Ovary (tissue), 9 donors: ENCODE results near the gene LPCAT3. TPM values are rescaled to one million over a fixed set of nuclear protein-coding genes. Genes with fewer than 3 reads are reported as not detected.
A peak's percentile ranks its signal among the peaks of the same experiment; 100 is the strongest.
"Not testable (repeated sequence)": the region's sequence is repeated elsewhere in the genome, so short reads cannot be mapped to it uniquely, and the experiment has no call there.

ENCODE experiments used
- DNase-seq, 5 donors: peaks; one replicate each; pipeline ENCODE4 v3.0.0-alpha.2; 2019 to 2020
- H3K27ac ChIP-seq, 2 donors: fragments of 200-600 bp; one replicate each; pipeline versions ENCODE4 v1.5.1 to v1.8.0; 2019 to 2022
- H3K27me3 ChIP-seq: fragments of 200-600 bp; one replicate; pipeline ENCODE4 v1.8.0; 2022
- H3K36me3 ChIP-seq: fragments of 200-600 bp; sonication (generic); one replicate; pipeline ENCODE4 v1.5.1; 2019
- H3K4me1 ChIP-seq: one replicate; pipeline ENCODE4 v1.8.1; 2013; ENCODE audit warnings: mild to moderate bottlenecking, moderate library complexity; ENCODE audit not compliant: insufficient read depth
- H3K4me3 ChIP-seq: fragments of 200-600 bp; sonication (generic); one replicate; pipeline ENCODE4 v1.5.1; 2017
- H3K9me3 ChIP-seq, 2 donors: fragments of 200-600 bp in 1 of 2; sonication (generic) in 1 of 2; one replicate each; pipeline versions ENCODE4 v1.5.1 to v1.8.1; 2013 to 2019; ENCODE audit warnings: mild to moderate bottlenecking in 1 of 2, moderate library complexity in 1 of 2
- EP300 ChIP-seq: sonication (generic); formaldehyde crosslinking; IDR thresholded peaks from one replicate; pipeline ENCODE4 v1.6.1; 2017; ENCODE audit warnings: antibody characterized with exemption
- POLR2A ChIP-seq: fragments of 450-650 bp; IDR thresholded peaks from one replicate; pipeline ENCODE4 v1.6.1; 2017; ENCODE audit warnings: antibody characterized with exemption, mild to moderate bottlenecking, moderate library complexity
- WGBS, 3 donors: extraction: QIAGEN DNeasy Blood & Tissue Kit in 1 of 3; methylation state at CpG; one replicate each; pipeline versions ENCODE4 v1.1.5 to v1.1.7; 2013 to 2017; 5-methylcytosine and 5-hydroxymethylcytosine counted together
- intact Hi-C, 4 donors: fragments of 100-400 bp; cut with DNase I; formaldehyde crosslinking; loops; one replicate each; pipeline versions ENCODE4 v1.11.0 to v1.15.1; 2022 to 2023
- polyA plus RNA-seq, 2 donors: library from polyadenylated mRNA; stranded (reverse); fragments of 200-250 nt in 1 of 2; fragments of 350-450 nt in 1 of 2; fragmentation: Illumina TruSeq in 1 of 2; extraction: RNeasy Lipid Tissue Mini Kit (QIAGEN cat#74804) in 1 of 2; gene quantifications; one replicate each; pipeline ENCODE4 v1.2.3, GENCODE V29; 2013 to 2014
- total RNA-seq, 7 donors: library from RNA; depleted of rRNA in 2 of 7; stranded (reverse); fragments of >200 nt in 2 of 7; fragmentation: NEBNext Ultra II Directional in 3 of 7; extraction: Animal tissue kit (Norgen Biotek cat#: 25700) in 3 of 7; gene quantifications; one replicate each; pipeline versions ENCODE4 v1.1.0 to v1.2.4, GENCODE V29; 2016 to 2023
- TF ChIP-seq, protein P1 (sequence below), 3 donors: fragments of 450-650 bp in 2 of 3; fragments of 200-600 bp in 1 of 3; IDR thresholded peaks; one replicate each; pipeline versions ENCODE4 v1.5.1 to v1.8.0; 2016 to 2022; ENCODE audit warnings: antibody characterized with exemption in 3 of 3, mild to moderate bottlenecking in 1 of 3
- donor health status: DM: no; HTN: no; CAD: no; lungs with moderate emphysema.
- donor health status: DM: no; HTN: no; CAD: no.
- donor health status: Bipolar disorder and iron deficiency.
- donor health status: DM: yes; HTN: yes; CAD: no.
- donor health status: DM: no; HTN: no; CAD: no.
- donor health status: DM: yes; HTN: yes; CAD: no.

Gene LPCAT3
- total and polyA plus RNA-seq, 9 donors, result 15.5 to 51.2 (median 39.5) TPM

- intact Hi-C loops, result loop anchor here in 1 of 4 donors (5.0 kb wide), 1 partner anchor 95 kb away; no protein-coding TSS in a partner anchor
- 75 to 82% (median 78%) methylated on average over 6 of the region's 6 CpGs for WGBS, 3 donors
- Histone ChIP-seq H3K4me3 (no peak overlapping the region), H3K9me3 (no peaks in the 10 kb centered on the region), H3K4me1 (peaks cover 2% of the 10 kb centered on the region), H3K27ac (peak overlapping the region in 1 of 2 donors; percentile 85), H3K27me3 (no peaks in the 10 kb centered on the region), H3K36me3 (no peaks in the 10 kb centered on the region)
- DNase-seq, result no peak
- TF ChIP-seq, protein P1, sequence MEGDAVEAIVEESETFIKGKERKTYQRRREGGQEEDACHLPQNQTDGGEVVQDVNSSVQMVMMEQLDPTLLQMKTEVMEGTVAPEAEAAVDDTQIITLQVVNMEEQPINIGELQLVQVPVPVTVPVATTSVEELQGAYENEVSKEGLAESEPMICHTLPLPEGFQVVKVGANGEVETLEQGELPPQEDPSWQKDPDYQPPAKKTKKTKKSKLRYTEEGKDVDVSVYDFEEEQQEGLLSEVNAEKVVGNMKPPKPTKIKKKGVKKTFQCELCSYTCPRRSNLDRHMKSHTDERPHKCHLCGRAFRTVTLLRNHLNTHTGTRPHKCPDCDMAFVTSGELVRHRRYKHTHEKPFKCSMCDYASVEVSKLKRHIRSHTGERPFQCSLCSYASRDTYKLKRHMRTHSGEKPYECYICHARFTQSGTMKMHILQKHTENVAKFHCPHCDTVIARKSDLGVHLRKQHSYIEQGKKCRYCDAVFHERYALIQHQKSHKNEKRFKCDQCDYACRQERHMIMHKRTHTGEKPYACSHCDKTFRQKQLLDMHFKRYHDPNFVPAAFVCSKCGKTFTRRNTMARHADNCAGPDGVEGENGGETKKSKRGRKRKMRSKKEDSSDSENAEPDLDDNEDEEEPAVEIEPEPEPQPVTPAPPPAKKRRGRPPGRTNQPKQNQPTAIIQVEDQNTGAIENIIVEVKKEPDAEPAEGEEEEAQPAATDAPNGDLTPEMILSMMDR (IDR thresholded peaks at IDR 0.05), result no peak
- TF ChIP-seq EP300 (no peak), POLR2A (no peak)
Observed at GRCh38 chr12:7016958-7017571, 1.2 kb downstream of the LPCAT3 start.

GRCh38 chr12:7015555-7016370, 2.5 kb downstream of the LPCAT3 start:
- H3K36me3 ChIP-seq, result no peaks in the 10 kb centered on the region
- H3K4me1 ChIP-seq, result peaks cover 2% of the 10 kb centered on the region
- H3K27me3 ChIP-seq, result no peaks in the 10 kb centered on the region
- intact Hi-C loops, result loop anchor here in 1 of 4 donors (5.0 kb wide), 1 partner anchor 97 kb away; no protein-coding TSS in a partner anchor
- WGBS, 3 donors, result 64 to 72% (median 64%) methylated on average over 6 of the region's 6 CpGs
- no peak overlapping the region for H3K4me3 ChIP-seq
- TF ChIP-seq, protein P1 (IDR thresholded peaks at IDR 0.05), result no peak
- TF ChIP-seq POLR2A, result no peak
- TF ChIP-seq EP300, result no peak
- DNase-seq, result no peak
- no peaks in the 10 kb centered on the region for H3K9me3 ChIP-seq
- H3K27ac ChIP-seq, result no peak overlapping the region

- Histone ChIP-seq H3K27me3 (no peaks in the 10 kb centered on the region), H3K9me3 (no peaks in the 10 kb centered on the region), H3K36me3 (no peaks in the 10 kb centered on the region), H3K4me1 (peaks cover 2% of the 10 kb centered on the region), H3K4me3 (no peak overlapping the region), H3K27ac (no peak overlapping the region)
- 90 to 93% (median 93%) methylated on average over 3 of the region's 3 CpGs for WGBS, 3 donors
- no peak for DNase-seq
- TF ChIP-seq POLR2A, result no peak
- TF ChIP-seq EP300, result no peak
- TF ChIP-seq, protein P1 (IDR thresholded peaks at IDR 0.05), result no peak
- intact Hi-C loops, result no loop called here
Observed at GRCh38 chr12:7013101-7013500, 5.2 kb downstream of the LPCAT3 start.

- no peak overlapping the region for H3K4me3 ChIP-seq
- no peak for DNase-seq
- no peaks in the 10 kb centered on the region for H3K9me3 ChIP-seq
- intact Hi-C loops, result no loop called here
- no peaks in the 10 kb centered on the region for H3K36me3 ChIP-seq
- WGBS, 3 donors, result 79 to 87% (median 83%) methylated on average over 4 of the region's 4 CpGs
- TF ChIP-seq POLR2A (no peak), EP300 (no peak)
- TF ChIP-seq, protein P1 (IDR thresholded peaks at IDR 0.05), result no peak
- H3K27me3 ChIP-seq, result no peaks in the 10 kb centered on the region
- H3K27ac ChIP-seq, result no peak overlapping the region
- no peaks in the 10 kb centered on the region for H3K4me1 ChIP-seq
Observed at GRCh38 chr12:7012024-7012607, 6.2 kb downstream of the LPCAT3 start.

- not testable (repeated sequence) for DNase-seq
Observed at GRCh38 chr12:7011398-7011797, 6.9 kb downstream of the LPCAT3 start.

More at GRCh38 chr12:7011398-7011797, 6.9 kb downstream of the LPCAT3 start:
- H3K27ac ChIP-seq, H3K4me1 ChIP-seq, H3K27me3 ChIP-seq, intact Hi-C loops, H3K9me3 ChIP-seq, H3K36me3 ChIP-seq, H3K4me3 ChIP-seq: not testable (repeated sequence)
- WGBS, 3 donors, result 85 to 89% (median 86%) methylated on average over 4 of the region's 4 CpGs
